CD4-positive, alpha-beta T cell (primary cell): ENCODE measurements around the gene CCDC102B. TPM values are rescaled to one million over a fixed set of nuclear protein-coding genes. Genes with fewer than 3 reads are reported as not detected.

Experiments used
- ATAC-seq: fragments of 200-7000 bp; cut with Tn5 transposase; one replicate; pipeline ENCODE4 v1.10.0; 2022; ENCODE audit warnings: mild to moderate bottlenecking; ENCODE audit not compliant: poor library complexity
- CTCF ChIA-PET: fragments of 350-600 bp; sonication (Branson Sonifier 250); formaldehyde crosslinking; loops from one replicate; lab custom pipeline; 2021; ENCODE audit warnings: antibody characterized with exemption, inconsistent platforms; lab: Charles Lee
- POLR2A ChIA-PET: fragments of 350-600 bp; sonication (Branson Sonifier 250); formaldehyde crosslinking; loops from one replicate; lab custom pipeline; 2021; ENCODE audit warnings: antibody characterized with exemption, inconsistent platforms; lab: Charles Lee
- DNase-seq, 14 experiments: peaks; one replicate each; pipeline ENCODE4 v3.0.0-alpha.2; 2013 to 2020; ENCODE audit warnings: mixed read lengths in 2 of 14
- H3K27ac ChIP-seq, 2 donors: one replicate each; pipeline versions ENCODE4 v1.5.1 to v1.7.0; 2013; ENCODE audit warnings: low read length in 2 of 2, low read depth in 1 of 2, mild to moderate bottlenecking in 1 of 2
- H3K27me3 ChIP-seq, 2 experiments: 1 replicate in 1 of 2; 2 replicates in 1 of 2; pipeline versions ENCODE4 v1.6.1 to v1.7.0; 2013; ENCODE audit warnings: low read length in 2 of 2, control low read depth in 1 of 2, mild to moderate bottlenecking in 1 of 2, moderate library complexity in 1 of 2; ENCODE audit not compliant: insufficient read depth in 2 of 2, control insufficient read depth in 1 of 2
- H3K36me3 ChIP-seq: one replicate; pipeline ENCODE4 v1.6.1; 2013; ENCODE audit warnings: low read length, control low read depth; ENCODE audit not compliant: insufficient read depth
- H3K4me1 ChIP-seq: one replicate; pipeline ENCODE4 v1.6.1; 2013; ENCODE audit warnings: low read length, control low read depth; ENCODE audit not compliant: insufficient read depth
- H3K4me3 ChIP-seq: one replicate; pipeline ENCODE4 v1.5.1; 2013; ENCODE audit warnings: mild to moderate bottlenecking, low read length, moderate library complexity
- H3K9me3 ChIP-seq, 2 experiments: 1 replicate in 1 of 2; 2 replicates in 1 of 2; pipeline versions ENCODE4 v1.6.1 to v1.7.0; 2013; ENCODE audit warnings: low read length in 2 of 2, mild to moderate bottlenecking in 2 of 2, control low read depth in 1 of 2, moderate library complexity in 1 of 2; ENCODE audit not compliant: control insufficient read depth in 1 of 2, insufficient read depth in 1 of 2
- H3K27ac Mint-ChIP-seq: one replicate; pipeline ENCODE4 v1.8.0; 2020; ENCODE audit warnings: mixed read lengths
- H3K27me3 Mint-ChIP-seq: one replicate; pipeline ENCODE4 v1.8.0; 2021; ENCODE audit warnings: mixed read lengths
- H3K36me3 Mint-ChIP-seq: one replicate; pipeline ENCODE4 v1.8.0; 2021; ENCODE audit warnings: low read depth, mixed read lengths
- H3K4me1 Mint-ChIP-seq: one replicate; pipeline ENCODE4 v1.8.0; 2021; ENCODE audit warnings: low read depth, mixed read lengths
- H3K4me3 Mint-ChIP-seq: one replicate; pipeline ENCODE4 v1.8.0; 2020; ENCODE audit warnings: mild to moderate bottlenecking, mixed read lengths
- H3K9me3 Mint-ChIP-seq: one replicate; pipeline ENCODE4 v1.8.0; 2020; ENCODE audit warnings: mixed read lengths
- intact Hi-C, 2 experiments: fragments of 100-400 bp; cut with DNase I in 1 of 2; cut with micrococcal nuclease in 1 of 2; formaldehyde crosslinking; loops; one replicate each; pipeline versions ENCODE4 v1.15.1 to v1.9.0; 2023 to 2025; cut with DNase I, micrococcal nuclease
- total RNA-seq, 174 experiments: library from RNA in 2 of 174; stranded (reverse) in 2 of 174; gene quantifications; one replicate each; pipeline ENCODE4 v1.2.3 and lab custom pipeline; 2021 to 2026
- TF ChIP-seq, protein P1 (sequence below): fragments of 200-600 bp; IDR thresholded peaks from one replicate; pipeline ENCODE4 v1.8.0; 2022; ENCODE audit warnings: antibody characterized with exemption, mild to moderate bottlenecking

CCDC102B gene
- total RNA-seq, 2 experiments from 2014 or later, result 2.6 to 3.0 TPM

DNA sequence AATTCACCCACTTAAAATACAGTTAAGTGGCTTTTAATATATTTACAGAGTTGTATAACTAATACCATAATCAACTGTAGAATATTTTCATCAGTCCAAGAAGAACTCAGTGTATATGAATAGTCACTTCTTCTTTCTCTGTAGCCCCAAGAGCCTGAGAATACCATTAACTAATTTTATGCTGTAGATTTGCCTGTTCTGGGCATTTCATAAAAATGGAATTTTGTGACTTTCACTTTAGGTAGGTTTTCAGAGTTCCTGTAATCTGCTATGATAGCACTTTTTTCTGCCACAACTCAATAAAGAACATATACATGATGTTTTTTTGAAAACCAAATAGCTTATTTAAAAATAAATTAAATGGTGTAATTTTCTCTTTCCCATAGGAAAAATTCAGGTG, 57.6 kb downstream of the CCDC102B start:
- H3K4me3 ChIP-seq, result no peak overlapping the region
- no peaks in the 10 kb centered on the region for H3K9me3 Mint-ChIP-seq
- CTCF ChIA-PET, result no interaction called here
- POLR2A ChIA-PET, result interaction anchor here (0.7 kb wide), 1 partner anchor 1252 kb away, joined by 3 read pairs; no protein-coding TSS in a partner anchor
- no peak overlapping the region for H3K27ac Mint-ChIP-seq
- H3K36me3 Mint-ChIP-seq, result no peaks in the 10 kb centered on the region
- DNase-seq (no peak), ATAC-seq (no peak)
- no peaks in the 10 kb centered on the region for H3K27me3 Mint-ChIP-seq
- TF ChIP-seq, protein P1, sequence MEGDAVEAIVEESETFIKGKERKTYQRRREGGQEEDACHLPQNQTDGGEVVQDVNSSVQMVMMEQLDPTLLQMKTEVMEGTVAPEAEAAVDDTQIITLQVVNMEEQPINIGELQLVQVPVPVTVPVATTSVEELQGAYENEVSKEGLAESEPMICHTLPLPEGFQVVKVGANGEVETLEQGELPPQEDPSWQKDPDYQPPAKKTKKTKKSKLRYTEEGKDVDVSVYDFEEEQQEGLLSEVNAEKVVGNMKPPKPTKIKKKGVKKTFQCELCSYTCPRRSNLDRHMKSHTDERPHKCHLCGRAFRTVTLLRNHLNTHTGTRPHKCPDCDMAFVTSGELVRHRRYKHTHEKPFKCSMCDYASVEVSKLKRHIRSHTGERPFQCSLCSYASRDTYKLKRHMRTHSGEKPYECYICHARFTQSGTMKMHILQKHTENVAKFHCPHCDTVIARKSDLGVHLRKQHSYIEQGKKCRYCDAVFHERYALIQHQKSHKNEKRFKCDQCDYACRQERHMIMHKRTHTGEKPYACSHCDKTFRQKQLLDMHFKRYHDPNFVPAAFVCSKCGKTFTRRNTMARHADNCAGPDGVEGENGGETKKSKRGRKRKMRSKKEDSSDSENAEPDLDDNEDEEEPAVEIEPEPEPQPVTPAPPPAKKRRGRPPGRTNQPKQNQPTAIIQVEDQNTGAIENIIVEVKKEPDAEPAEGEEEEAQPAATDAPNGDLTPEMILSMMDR, result no peak
- intact Hi-C loops, result no loop called here
- no peaks in the 10 kb centered on the region for H3K36me3 ChIP-seq
- H3K27me3 ChIP-seq, result no peaks in the 10 kb centered on the region
- no peaks in the 10 kb centered on the region for H3K9me3 ChIP-seq
- no peaks in the 10 kb centered on the region for H3K4me1 Mint-ChIP-seq
- H3K4me3 Mint-ChIP-seq, result no peak overlapping the region
- no peaks in the 10 kb centered on the region for H3K4me1 ChIP-seq
- H3K27ac ChIP-seq, result no peak overlapping the region

- no peak for DNase-seq
- H3K36me3 Mint-ChIP-seq, result no peaks in the 10 kb centered on the region
- no peak for ATAC-seq
- ChIA-PET CTCF (no interaction called here), POLR2A (no interaction called here)
- no peak overlapping the region for H3K4me3 Mint-ChIP-seq
- no peaks in the 10 kb centered on the region for H3K36me3 ChIP-seq
- H3K9me3 Mint-ChIP-seq, result no peaks in the 10 kb centered on the region
- H3K9me3 ChIP-seq, result no peaks in the 10 kb centered on the region
- H3K27me3 ChIP-seq, result no peaks in the 10 kb centered on the region
- H3K27ac Mint-ChIP-seq, result no peak overlapping the region
- intact Hi-C loops, result no loop called here
- TF ChIP-seq, protein P1, result no peak
- no peak overlapping the region for H3K27ac ChIP-seq
- no peak overlapping the region for H3K4me3 ChIP-seq
- H3K4me1 Mint-ChIP-seq, result no peaks in the 10 kb centered on the region
- no peaks in the 10 kb centered on the region for H3K4me1 ChIP-seq
- H3K27me3 Mint-ChIP-seq, result no peaks in the 10 kb centered on the region
These were observed 63.5 kb downstream of the CCDC102B start for GRCh38 chr18:68861365-68861764.

DNA sequence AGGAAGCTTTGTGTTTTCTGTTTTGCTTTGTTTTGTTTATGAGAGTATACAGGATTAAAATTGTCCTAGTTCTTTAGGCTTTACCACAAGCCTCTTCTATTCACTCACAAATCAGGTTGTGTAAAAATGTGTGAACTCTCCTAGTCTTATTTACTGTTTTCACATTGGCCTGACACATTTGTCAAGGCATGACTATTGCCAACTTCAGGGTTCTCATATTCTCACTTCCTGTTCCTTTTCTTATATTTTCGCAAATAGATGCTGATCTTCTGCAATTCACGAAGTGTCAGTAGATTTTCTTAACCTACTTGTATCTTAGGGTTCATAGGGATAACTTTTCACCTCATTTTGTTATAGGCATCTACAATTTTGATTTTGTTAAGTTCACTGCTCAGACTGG, 67.1 kb downstream of the CCDC102B start:
- Histone ChIP-seq H3K27me3 (no peaks in the 10 kb centered on the region), H3K4me3 (no peak overlapping the region), H3K36me3 (no peaks in the 10 kb centered on the region), H3K4me1 (no peaks in the 10 kb centered on the region), H3K27ac (no peak overlapping the region), H3K9me3 (no peaks in the 10 kb centered on the region)
- TF ChIP-seq, protein P1, result no peak
- no peak for ATAC-seq
- Mint-ChIP-seq H3K9me3 (no peaks in the 10 kb centered on the region), H3K27me3 (no peaks in the 10 kb centered on the region), H3K27ac (no peak overlapping the region), H3K4me3 (no peak overlapping the region), H3K36me3 (no peaks in the 10 kb centered on the region), H3K4me1 (no peaks in the 10 kb centered on the region)
- intact Hi-C loops, result no loop called here
- CTCF ChIA-PET, result no interaction called here
- DNase-seq, result no peak
- POLR2A ChIA-PET, result no interaction called here
